SK-N-SH (cell line): ENCODE results near the gene GOLGA6L1.
"Not testable (repeated sequence)": the region's sequence is repeated elsewhere in the genome, so short reads cannot be mapped to it uniquely, and the experiment has no call there.

Source experiments
- CTCF ChIP-seq: fragments of 200-600 bp; sonication (generic); IDR thresholded peaks from 2 replicates; pipeline ENCODE4 v1.6.1; 2017; ENCODE audit warnings: antibody characterized with exemption, mild to moderate bottlenecking, moderate library complexity
- EP300 ChIP-seq, 2 experiments: IDR thresholded peaks; 2 replicates each; pipeline versions ENCODE4 v1.4.0 to v1.6.1; 2012; ENCODE audit warnings: borderline replicate concordance in 1 of 2, low read depth in 1 of 2, low read length in 1 of 2
- EZH2phosphoT487 ChIP-seq: fragments of 200-600 bp; sonication (generic); IDR thresholded peaks from 2 replicates; pipeline ENCODE4 v1.6.1; 2017; ENCODE audit warnings: low read depth, mixed run types, mild to moderate bottlenecking, antibody characterized with exemption, moderate library complexity, borderline replicate concordance
- GATA2 ChIP-seq: sonication (generic); formaldehyde crosslinking; IDR thresholded peaks from 2 replicates; pipeline ENCODE4 v1.5.0; 2020; ENCODE audit warnings: mild to moderate bottlenecking, missing genetic modification reagents
- MXI1 ChIP-seq: IDR thresholded peaks from 2 replicates; pipeline ENCODE4 v1.6.1; 2012; ENCODE audit warnings: mild to moderate bottlenecking, low read depth, low read length, improper control_type of control experiment
- POLR2AphosphoS5 ChIP-seq: IDR thresholded peaks from 2 replicates; pipeline ENCODE4 v1.6.1; 2012; ENCODE audit warnings: low read depth, low read length
- RAD21 ChIP-seq: IDR thresholded peaks from 2 replicates; pipeline ENCODE4 v1.6.1; 2012; ENCODE audit warnings: mild to moderate bottlenecking, low read length
- RCOR1 ChIP-seq: fragments of 150-350 bp; IDR thresholded peaks from 2 replicates; pipeline ENCODE4 v1.6.1; 2017; ENCODE audit warnings: antibody characterized with exemption, low read length
- REST ChIP-seq: IDR thresholded peaks from 2 replicates; pipeline ENCODE4 v1.6.1; 2012; ENCODE audit warnings: mild to moderate bottlenecking, low read depth, low read length, moderate library complexity
- RFX5 ChIP-seq: IDR thresholded peaks from 2 replicates; pipeline ENCODE4 v1.6.1; 2012; ENCODE audit warnings: mild to moderate bottlenecking, improper control_type of control experiment, low read length
- TAF1 ChIP-seq: IDR thresholded peaks from 2 replicates; pipeline ENCODE4 v1.6.1; 2012; ENCODE audit warnings: low read depth, mild to moderate bottlenecking, low read length, moderate library complexity, borderline replicate concordance
- USF1 ChIP-seq: IDR thresholded peaks from 2 replicates; pipeline ENCODE4 v1.4.0; 2012; ENCODE audit warnings: low read depth, borderline replicate concordance

GRCh38 chr15:23181201-23181600 is 44.6 kb upstream of the GOLGA6L1 start:
- not testable (repeated sequence) for TF ChIP-seq RAD21; CTCF; EP300 (IDR thresholded peaks at IDR 0.05; ENCODE audit: borderline replicate concordance in 1 of 2, low read depth in 1 of 2, low read length in 1 of 2); TAF1; POLR2AphosphoS5; USF1; MXI1; RFX5; REST; GATA2 (CRISPR knock-in tag); EZH2phosphoT487; RCOR1
